A549 (cell line): Measurements from ENCODE around the gene RGS16. TPM values are rescaled to one million over a fixed set of nuclear protein-coding genes. Genes with fewer than 3 reads are reported as not detected.

Experiments
- ATAC-seq, 2 experiments: fragments of 200-7000 bp in 1 of 2; fragments of >200 bp in 1 of 2; cut with Nextera tagmentation in 1 of 2; cut with Tn5 transposase in 1 of 2; 3 replicates each; pipeline versions ENCODE4 v1.8.0 to v1.9.1; 2018 to 2020; ENCODE audit warnings: mild to moderate bottlenecking in 1 of 2, moderate library complexity in 1 of 2
- CTCF ChIA-PET: fragments of 300-600 bp; sonication (Branson Sonifier 250); formaldehyde crosslinking; extraction: SDS; loops from one replicate; lab custom pipeline; 2021; ENCODE audit warnings: antibody characterized with exemption, inconsistent platforms; lab: Yijun Ruan, JAX
- POLR2A ChIA-PET: fragments of 350-600 bp; formaldehyde crosslinking; extraction: SDS; loops from one replicate; lab custom pipeline; 2021; ENCODE audit warnings: antibody characterized with exemption, inconsistent platforms; lab: Yijun Ruan, JAX
- DNase-seq, 2 experiments: peaks; one replicate each; pipeline versions ENCODE4 v3.0.0 to v3.0.0-alpha.2; 2011 to 2016; ENCODE audit warnings: low read depth in 1 of 2, low spot score in 1 of 2
- FAIRE-seq: peaks from 2 replicates; lab custom pipeline; 2011; peaks lifted over from hg19 to GRCh38; lab: Jason Lieb, UNC
- H3K27ac ChIP-seq, 2 experiments: fragments of >200 bp; sonication (Bioruptor Twin); formaldehyde crosslinking; 3 replicates each; pipeline ENCODE4 v1.5.1; 2016 to 2017
- H3K4me1 ChIP-seq: fragments of >200 bp; sonication (Bioruptor Twin); formaldehyde crosslinking; 3 replicates; pipeline ENCODE4 v1.6.1; 2016
- H3K4me2 ChIP-seq: fragments of >200 bp; sonication (Bioruptor Twin); formaldehyde crosslinking; 3 replicates; pipeline ENCODE4 v1.6.1; 2016
- H3K4me3 ChIP-seq: fragments of >200 bp; sonication (Bioruptor Twin); formaldehyde crosslinking; 3 replicates; pipeline ENCODE4 v1.5.1; 2016
- H3K9me3 ChIP-seq: fragments of >200 bp; sonication (Bioruptor Twin); formaldehyde crosslinking; 3 replicates; pipeline ENCODE4 v1.6.1; 2016
- BHLHE40 ChIP-seq: IDR thresholded peaks from 2 replicates; pipeline ENCODE4 v1.6.1; 2012; ENCODE audit warnings: low read depth, low read length, inconsistent platforms
- CBX2 ChIP-seq: fragments of 200-600 bp; sonication (generic); IDR thresholded peaks from 2 replicates; pipeline ENCODE4 v1.6.1; 2016; ENCODE audit warnings: low read depth, mild to moderate bottlenecking, borderline replicate concordance
- CBX8 ChIP-seq: fragments of 200-600 bp; sonication (generic); IDR thresholded peaks from 2 replicates; pipeline ENCODE4 v1.6.1; 2016
- CEBPB ChIP-seq, 2 experiments: fragments of >200 bp in 1 of 2; sonication (Bioruptor Twin) in 1 of 2; formaldehyde crosslinking in 1 of 2; IDR thresholded peaks; 2 replicates each; pipeline ENCODE4 v1.6.1; 2012 to 2016
- CHD2 ChIP-seq: fragments of 150-350 bp; IDR thresholded peaks from 2 replicates; pipeline ENCODE4 v1.6.1; 2014; ENCODE audit warnings: low read length; ENCODE audit not compliant: partially characterized antibody
- EHMT2 ChIP-seq: fragments of 200-600 bp; sonication (generic); IDR thresholded peaks from 2 replicates; pipeline ENCODE4 v1.6.1; 2016; ENCODE audit warnings: antibody characterized with exemption, low read depth, mild to moderate bottlenecking, moderate library complexity
- ESRRA ChIP-seq: fragments of 150-350 bp; IDR thresholded peaks from 2 replicates; pipeline ENCODE4 v1.6.1; 2014; ENCODE audit warnings: mild to moderate bottlenecking, low read length, borderline replicate concordance
- FOSB ChIP-seq: fragments of 250-450 bp; sonication (Bioruptor Pico); IDR thresholded peaks from 2 replicates; pipeline ENCODE4 v1.5.0; 2020; ENCODE audit warnings: mild to moderate bottlenecking, moderate library complexity
- FOXS1 ChIP-seq: fragments of 250-450 bp; sonication (Bioruptor Pico); IDR thresholded peaks from 2 replicates; pipeline ENCODE4 v1.5.0; 2020; ENCODE audit warnings: mild to moderate bottlenecking, moderate library complexity
- GATA3 ChIP-seq: IDR thresholded peaks from 2 replicates; pipeline ENCODE4 v1.6.1; 2012; ENCODE audit warnings: borderline replicate concordance
- HOXB5 ChIP-seq: fragments of 250-450 bp; sonication (Bioruptor Pico); IDR thresholded peaks from 2 replicates; pipeline ENCODE4 v1.5.0; 2020; ENCODE audit warnings: mild to moderate bottlenecking, moderate library complexity
- MAFK ChIP-seq: fragments of 450-650 bp; IDR thresholded peaks from 2 replicates; pipeline ENCODE4 v1.6.1; 2014; ENCODE audit not compliant: partially characterized antibody
- MAZ ChIP-seq: fragments of 150-350 bp; IDR thresholded peaks from 2 replicates; pipeline ENCODE4 v1.6.1; 2014; ENCODE audit warnings: antibody characterized with exemption, low read depth, low read length, borderline replicate concordance
- MYC ChIP-seq: IDR thresholded peaks from 2 replicates; pipeline ENCODE4 v1.6.1; 2012; ENCODE audit warnings: mild to moderate bottlenecking, inconsistent platforms, low read length, improper control_type of control experiment, borderline replicate concordance
- NFE2L2 ChIP-seq: fragments of 150-350 bp; conservative IDR thresholded peaks from 2 replicates; pipeline ENCODE4 v1.6.1; 2014; ENCODE audit warnings: low read length
- PHF8 ChIP-seq: fragments of 200-600 bp; sonication (generic); IDR thresholded peaks from 2 replicates; pipeline ENCODE4 v1.6.1; 2016; ENCODE audit warnings: low read depth, mild to moderate bottlenecking, antibody characterized with exemption, moderate library complexity, borderline replicate concordance
- RARB ChIP-seq: fragments of 250-450 bp; sonication (Bioruptor Pico); IDR thresholded peaks from 2 replicates; pipeline ENCODE4 v1.8.0; 2021; ENCODE audit warnings: mild to moderate bottlenecking, moderate library complexity
- RFX5 ChIP-seq: fragments of 450-650 bp; IDR thresholded peaks from 2 replicates; pipeline ENCODE4 v1.7.1; 2014; ENCODE audit warnings: antibody characterized with exemption, mild to moderate bottlenecking, moderate library complexity
- ZC3H11A ChIP-seq: fragments of 450-650 bp; IDR thresholded peaks from 2 replicates; pipeline ENCODE4 v1.6.1; 2014; ENCODE audit warnings: antibody characterized with exemption, mild to moderate bottlenecking
- ZFP36 ChIP-seq: fragments of 450-650 bp; IDR thresholded peaks from 2 replicates; pipeline ENCODE4 v1.6.1; 2014; ENCODE audit warnings: borderline replicate concordance; ENCODE audit not compliant: partially characterized antibody
- ZNF302 ChIP-seq: fragments of 250-450 bp; sonication (Bioruptor Pico); IDR thresholded peaks from 2 replicates; pipeline ENCODE4 v1.9.0; 2021; ENCODE audit warnings: inconsistent platforms, mild to moderate bottlenecking, moderate library complexity
- WGBS: methylation state at CpG from one replicate; pipeline ENCODE4 v1.1.6; 2017; ENCODE audit errors: missing lambda C conversion rate; 5-methylcytosine and 5-hydroxymethylcytosine counted together
- polyA plus RNA-seq, 4 experiments: library from polyadenylated mRNA; depleted of rRNA in 3 of 4; stranded (reverse); fragments of >200 nt; fragmentation: RNase III in 1 of 4; extraction: RNeasy Plus Mini Kit Qiagen cat#74134 plus additional on column Dnase treatment in 1 of 4; gene quantifications; 2 replicates in 3 of 4; 3 replicates in 1 of 4; pipeline ENCODE4 v1.2.3, GENCODE V29; 2011 to 2017
- TF ChIP-seq, protein P1 (sequence below): IDR thresholded peaks from 2 replicates; pipeline ENCODE4 v1.6.1; 2012
- TF ChIP-seq, protein P2 (sequence below): IDR thresholded peaks from 2 replicates; pipeline ENCODE4 v1.6.1; 2012; ENCODE audit warnings: low read depth, borderline replicate concordance
- TF ChIP-seq, protein P3 (sequence below): fragments of 250-450 bp; sonication (Bioruptor Pico); IDR thresholded peaks from 2 replicates; pipeline ENCODE4 v1.5.0; 2020; ENCODE audit warnings: low read depth, mild to moderate bottlenecking, moderate library complexity
- TF ChIP-seq, protein P4 (sequence below): fragments of 450-650 bp; IDR thresholded peaks from 2 replicates; pipeline ENCODE4 v1.6.1; 2014; ENCODE audit warnings: antibody characterized with exemption

Gene RGS16
- polyA plus RNA-seq, 2 of the 4 experiments (the other 2 are of a cell fraction) = 0.13 to 0.45 TPM

DNA sequence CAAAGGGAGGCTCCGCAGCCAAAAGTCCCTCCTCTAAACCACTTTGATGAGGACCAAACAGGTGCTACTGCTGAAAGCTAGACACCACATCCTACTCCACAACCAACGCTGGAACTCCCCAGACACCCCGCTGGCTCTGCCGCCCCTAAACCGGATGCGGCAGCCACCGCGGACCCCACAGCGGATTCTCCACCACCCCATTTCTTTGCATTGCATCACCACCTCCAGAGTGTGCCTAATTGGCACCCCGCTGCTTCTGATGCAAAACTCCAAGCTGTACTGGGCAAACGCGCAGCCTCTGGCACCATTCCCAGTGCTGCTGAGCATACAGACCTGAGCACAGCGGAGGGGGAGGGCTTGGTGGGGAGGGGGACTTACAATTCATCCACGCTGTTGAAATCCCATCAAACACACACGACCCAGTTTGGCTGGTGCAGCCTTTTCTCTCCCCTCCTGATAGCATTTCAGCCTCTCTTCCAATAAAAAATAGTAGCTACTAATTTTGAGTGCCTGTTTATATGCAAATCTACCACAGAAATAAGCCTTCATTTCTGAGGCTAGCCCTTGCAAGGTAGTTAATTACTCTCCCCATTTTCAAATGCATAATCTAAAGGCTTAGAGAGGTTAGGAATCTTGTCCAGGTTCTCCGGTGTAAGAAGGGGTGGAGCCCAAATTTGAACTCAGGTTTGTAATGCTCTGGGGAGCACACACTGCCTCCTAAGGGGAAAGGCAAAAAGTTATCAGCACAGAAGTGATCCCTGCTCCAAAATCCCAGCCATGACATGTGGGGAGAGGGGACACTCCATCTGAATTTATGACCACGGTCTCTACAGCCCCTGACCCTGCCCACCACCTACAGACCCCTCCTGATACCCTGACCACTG lies 12.2 kb upstream of the RGS16 start:
- no peak overlapping the region for H3K4me3 ChIP-seq

DNA sequence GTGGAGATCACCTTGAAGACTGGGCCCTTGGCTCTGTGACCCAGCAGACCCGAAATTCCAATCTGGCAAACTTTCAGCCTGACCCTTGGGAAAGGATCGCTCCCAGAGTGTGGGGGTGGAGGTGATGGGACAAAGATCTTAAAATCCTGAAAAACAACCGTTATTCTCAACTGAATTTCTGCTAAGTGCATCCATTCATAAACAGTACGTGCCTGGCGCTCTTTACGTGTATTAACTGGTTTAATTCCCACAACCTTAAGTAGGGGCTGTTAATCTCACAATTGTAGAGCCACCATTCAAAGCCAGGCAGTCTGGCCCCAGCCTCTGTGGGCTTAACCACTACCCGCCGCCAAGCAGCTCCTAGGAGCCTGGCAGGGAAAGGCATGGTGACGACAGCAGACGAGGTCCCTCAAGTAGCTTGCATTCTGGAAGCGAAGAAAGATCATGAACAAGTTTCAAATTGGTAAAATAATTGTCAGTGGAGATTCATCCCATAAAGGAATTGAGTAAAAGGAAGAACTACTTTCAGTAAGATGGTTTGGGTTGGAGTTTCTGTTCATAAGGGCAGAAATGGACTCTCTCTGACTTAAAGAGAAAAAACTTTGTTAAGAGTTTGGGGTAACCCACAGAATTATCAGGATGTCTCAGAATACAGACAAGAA lies 11.4 kb upstream of the RGS16 start:
- no peak for FAIRE-seq

More for the DNA sequence above, 12.2 kb upstream of the RGS16 start:
- Histone ChIP-seq H3K4me2 (peak overlapping the region; percentile 11; the same call in 1 of the 3 replicates), H3K9me3 (no peaks in the 10 kb centered on the region), H3K4me1 (peaks cover 11% of the 10 kb centered on the region; the same call in 1 of the 3 replicates), H3K27ac (no peak overlapping the region)
- 57% methylated on average over 15 of the region's 17 CpGs for WGBS
- FAIRE-seq = no peak
- DNase-seq = no peak
- POLR2A ChIA-PET = no interaction called here
- CTCF ChIA-PET = interaction anchor here (1.2 to 2.4 kb wide), 4 partner anchors 10 to 170 kb away, joined by 4 to 11 read pairs (median 6); partner anchors contain the start of gene RGS16
- ATAC-seq = 0 out of 6 replicates have a peak, but pooled peaks have one; percentile 3 to 7
- TF ChIP-seq GATA3 (no peak), FOXS1 (CRISPR knock-in tag) (no peak), CHD2 (no peak)

DNA sequence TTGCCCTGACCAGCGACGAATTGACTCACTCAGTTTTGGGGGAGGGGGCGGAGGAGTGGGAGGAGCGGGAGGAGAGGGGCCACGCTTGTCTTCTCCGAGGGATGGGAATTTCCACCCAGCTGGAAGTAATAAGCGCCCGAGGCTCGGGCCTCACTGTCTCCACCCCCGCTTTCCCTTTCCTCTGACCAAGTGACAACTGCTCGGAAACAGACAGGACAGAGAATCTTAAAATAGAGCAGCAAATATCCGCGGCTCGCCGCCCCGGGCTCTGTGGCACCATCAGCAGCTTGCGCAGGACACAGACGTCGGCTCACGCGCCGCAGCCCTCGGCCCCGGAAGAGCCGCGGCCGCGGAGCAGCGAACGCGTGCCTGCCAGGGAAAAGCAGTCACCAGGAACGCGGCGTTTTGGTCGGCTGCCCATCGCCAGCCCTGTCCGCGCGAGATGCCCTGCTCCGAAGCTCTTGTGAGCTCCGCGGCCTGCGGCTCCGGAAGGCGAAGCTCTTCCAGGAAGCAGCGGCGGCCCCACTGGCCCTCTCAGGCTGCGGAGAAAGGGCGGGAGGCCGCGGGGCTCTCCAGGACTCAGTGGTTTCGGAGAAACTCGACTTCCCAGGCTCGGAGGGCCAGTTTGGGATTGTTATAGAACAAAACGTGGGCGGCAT lies 10.7 kb upstream of the RGS16 start:
- no peaks in the 10 kb centered on the region for H3K9me3 ChIP-seq
- peak overlapping the region; percentile 46 for H3K4me3 ChIP-seq
- TF ChIP-seq MYC = no peak
- TF ChIP-seq, protein P1, sequence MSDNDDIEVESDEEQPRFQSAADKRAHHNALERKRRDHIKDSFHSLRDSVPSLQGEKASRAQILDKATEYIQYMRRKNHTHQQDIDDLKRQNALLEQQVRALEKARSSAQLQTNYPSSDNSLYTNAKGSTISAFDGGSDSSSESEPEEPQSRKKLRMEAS = peak; percentile 84
- TF ChIP-seq, protein P2, sequence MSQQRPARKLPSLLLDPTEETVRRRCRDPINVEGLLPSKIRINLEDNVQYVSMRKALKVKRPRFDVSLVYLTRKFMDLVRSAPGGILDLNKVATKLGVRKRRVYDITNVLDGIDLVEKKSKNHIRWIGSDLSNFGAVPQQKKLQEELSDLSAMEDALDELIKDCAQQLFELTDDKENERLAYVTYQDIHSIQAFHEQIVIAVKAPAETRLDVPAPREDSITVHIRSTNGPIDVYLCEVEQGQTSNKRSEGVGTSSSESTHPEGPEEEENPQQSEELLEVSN = peak; percentile 82
- TF ChIP-seq FOSB = no peak
- no peak for TF ChIP-seq ZC3H11A
- FAIRE-seq = no peak
- 27% methylated on average over 28 of the region's 56 CpGs for WGBS
- peak overlapping the region; percentile 14 to 78; a peak in 5 of 6 replicates for H3K27ac ChIP-seq
- ChIA-PET CTCF (interaction anchor here (0.5 to 4.5 kb wide), 4 partner anchors 11 to 168 kb away, joined by 3 to 34 read pairs (median 8); partner anchors contain the start of gene RGS16), POLR2A (no interaction called here)
- DNase-seq = peak; percentile 35 to 42
- peak; percentile 71 to 84 for ATAC-seq
- peaks cover 11% of the 10 kb centered on the region; the same call in 1 of the 3 replicates for H3K4me1 ChIP-seq
- peak overlapping the region; percentile 91 for H3K4me2 ChIP-seq

More for the DNA sequence above, 11.4 kb upstream of the RGS16 start:
- Histone ChIP-seq H3K27ac (peak overlapping the region in 1 of 2 experiments; percentile 78; a peak in 2 of 6 replicates), H3K4me1 (peaks cover 11% of the 10 kb centered on the region; the same call in 1 of the 3 replicates), H3K4me2 (peak overlapping the region; percentile 91), H3K4me3 (peak overlapping the region; percentile 46; the same call in 2 of the 3 replicates)
- CTCF ChIA-PET = interaction anchor here (0.5 to 4.5 kb wide), 5 partner anchors 12 to 167 kb away, joined by 3 to 34 read pairs (median 7); partner anchors contain the start of gene RGS16
- TF ChIP-seq ESRRA = no peak
- TF ChIP-seq CBX8 = 0 out of 2 replicates have a peak, but pooled peaks have one; percentile 21
- TF ChIP-seq, all 56 proteins: peak for 1
- 91% methylated on average over 11 of the region's 11 CpGs for WGBS
- DNase-seq = no peak
- POLR2A ChIA-PET = no interaction called here
- ATAC-seq = peak in 1 of 2 experiments; percentile 19; a peak in 3 of 6 replicates
- H3K9me3 ChIP-seq = no peaks in the 10 kb centered on the region

DNA sequence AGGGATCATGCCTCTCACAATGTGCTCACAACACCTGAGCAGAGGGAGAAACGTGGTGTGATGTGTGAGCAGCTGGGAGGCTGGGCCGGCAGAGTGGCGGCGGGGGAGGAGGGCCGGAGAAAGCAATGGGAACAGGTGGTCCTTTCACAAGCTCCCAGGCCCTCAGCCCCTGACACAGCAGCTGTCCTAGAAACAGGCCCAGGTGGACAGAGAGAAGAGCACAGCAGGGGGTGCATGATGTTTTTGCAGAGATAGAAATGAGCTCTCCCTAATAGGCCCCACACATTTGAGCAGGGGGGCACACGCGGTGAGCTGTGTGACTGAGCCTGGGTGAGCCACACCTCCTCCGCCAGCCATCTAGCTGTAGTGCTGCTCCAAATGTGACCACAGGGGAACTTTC lies 7.6 kb upstream of the RGS16 start:
- POLR2A ChIA-PET = no interaction called here
- Histone ChIP-seq H3K9me3 (no peaks in the 10 kb centered on the region), H3K4me1 (peaks cover 5% of the 10 kb centered on the region; the same call in 1 of the 3 replicates), H3K4me2 (no peak overlapping the region), H3K27ac (no peak overlapping the region), H3K4me3 (no peak overlapping the region)
- WGBS = 88% methylated on average over 8 of the region's 8 CpGs
- CTCF ChIA-PET = interaction anchor here (0.9 to 4.5 kb wide), 4 partner anchors 8 to 174 kb away, joined by 3 to 34 read pairs (median 8); no protein-coding TSS in a partner anchor
- no peak for FAIRE-seq
- ATAC-seq = no peak
- no peak for DNase-seq
- TF ChIP-seq EHMT2 (no peak), MAFK (no peak), CBX2 (no peak), BHLHE40 (no peak), MAZ (no peak), PHF8 (no peak), CEBPB (IDR thresholded peaks at IDR 0.05) (no peak), NFE2L2 (no peak), RFX5 (no peak), ZNF302 (CRISPR knock-in tag) (no peak), RARB (no peak), ZFP36 (no peak), HOXB5 (CRISPR knock-in tag) (no peak)
- TF ChIP-seq, protein P3, sequence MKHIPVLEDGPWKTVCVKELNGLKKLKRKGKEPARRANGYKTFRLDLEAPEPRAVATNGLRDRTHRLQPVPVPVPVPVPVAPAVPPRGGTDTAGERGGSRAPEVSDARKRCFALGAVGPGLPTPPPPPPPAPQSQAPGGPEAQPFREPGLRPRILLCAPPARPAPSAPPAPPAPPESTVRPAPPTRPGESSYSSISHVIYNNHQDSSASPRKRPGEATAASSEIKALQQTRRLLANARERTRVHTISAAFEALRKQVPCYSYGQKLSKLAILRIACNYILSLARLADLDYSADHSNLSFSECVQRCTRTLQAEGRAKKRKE (CRISPR knock-in tag) = no peak
- TF ChIP-seq, protein P4, sequence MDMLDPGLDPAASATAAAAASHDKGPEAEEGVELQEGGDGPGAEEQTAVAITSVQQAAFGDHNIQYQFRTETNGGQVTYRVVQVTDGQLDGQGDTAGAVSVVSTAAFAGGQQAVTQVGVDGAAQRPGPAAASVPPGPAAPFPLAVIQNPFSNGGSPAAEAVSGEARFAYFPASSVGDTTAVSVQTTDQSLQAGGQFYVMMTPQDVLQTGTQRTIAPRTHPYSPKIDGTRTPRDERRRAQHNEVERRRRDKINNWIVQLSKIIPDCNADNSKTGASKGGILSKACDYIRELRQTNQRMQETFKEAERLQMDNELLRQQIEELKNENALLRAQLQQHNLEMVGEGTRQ = no peak
